Inferior parietal cortex (tissue), 1 donor: ENCODE results near the gene MLH3.

Experiments
- DNase-seq: peaks from one replicate; pipeline ENCODE4 v3.0.0-alpha.2; 2016; ENCODE audit errors: extremely low spot score

Gene MLH3

DNA sequence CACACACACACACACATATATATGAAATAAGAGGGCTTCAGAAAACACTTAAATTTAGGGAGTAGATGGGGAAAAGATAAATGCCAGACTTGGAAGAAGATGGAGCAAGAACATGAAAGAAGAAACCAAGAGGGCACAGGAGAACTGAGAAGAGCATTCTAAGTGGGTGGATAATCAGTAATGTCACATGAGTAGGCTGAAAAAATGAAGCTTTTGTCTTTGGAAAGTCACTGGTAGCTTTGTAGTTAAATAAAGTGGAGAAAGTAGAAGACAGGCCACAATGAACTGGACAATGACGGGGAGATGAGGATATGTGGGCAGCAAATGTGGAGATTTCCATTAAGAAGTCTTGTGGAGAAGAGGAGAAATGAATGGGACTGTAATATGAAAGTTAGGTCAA lies 15.9 kb upstream of the MLH3 start:
- no peak for DNase-seq

DNA sequence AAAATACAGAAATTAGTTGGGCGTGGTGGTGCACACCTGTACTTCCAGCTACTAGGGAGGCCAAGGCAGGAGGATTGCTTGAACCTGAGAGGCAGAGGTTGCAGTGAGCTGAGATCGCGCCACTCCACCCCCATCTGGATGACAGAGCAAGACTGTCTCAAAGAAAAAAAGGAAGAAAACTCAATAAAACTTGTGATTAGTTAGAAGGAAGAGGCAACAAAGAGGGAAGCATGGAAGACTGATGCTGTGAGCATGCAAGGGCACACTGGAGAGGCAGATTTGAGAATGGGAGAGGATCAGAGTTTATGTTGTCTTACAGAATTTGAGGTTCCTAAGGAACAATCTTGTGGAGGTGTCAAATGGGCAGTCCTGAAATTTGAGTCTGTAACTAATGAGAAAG lies 15.4 kb upstream of the MLH3 start:
- DNase-seq = no peak

DNA sequence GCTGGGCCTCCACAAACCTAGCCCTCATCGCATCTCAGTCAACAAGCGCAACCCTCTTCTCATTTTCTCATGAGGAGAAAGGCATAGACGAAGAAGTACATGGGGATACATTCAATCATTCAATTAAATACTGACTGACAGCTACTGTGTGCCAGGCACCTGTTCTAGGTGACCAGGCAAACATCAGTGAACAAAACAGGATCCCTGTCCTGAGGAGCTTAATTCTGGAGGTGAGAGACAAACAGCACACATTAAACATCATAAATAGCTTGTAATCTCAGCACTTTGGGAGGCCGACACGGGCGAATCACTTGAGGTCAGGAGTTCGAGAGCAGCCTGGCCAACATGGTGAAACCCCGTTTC lies 12.9 kb upstream of the MLH3 start:
- no peak for DNase-seq

DNA sequence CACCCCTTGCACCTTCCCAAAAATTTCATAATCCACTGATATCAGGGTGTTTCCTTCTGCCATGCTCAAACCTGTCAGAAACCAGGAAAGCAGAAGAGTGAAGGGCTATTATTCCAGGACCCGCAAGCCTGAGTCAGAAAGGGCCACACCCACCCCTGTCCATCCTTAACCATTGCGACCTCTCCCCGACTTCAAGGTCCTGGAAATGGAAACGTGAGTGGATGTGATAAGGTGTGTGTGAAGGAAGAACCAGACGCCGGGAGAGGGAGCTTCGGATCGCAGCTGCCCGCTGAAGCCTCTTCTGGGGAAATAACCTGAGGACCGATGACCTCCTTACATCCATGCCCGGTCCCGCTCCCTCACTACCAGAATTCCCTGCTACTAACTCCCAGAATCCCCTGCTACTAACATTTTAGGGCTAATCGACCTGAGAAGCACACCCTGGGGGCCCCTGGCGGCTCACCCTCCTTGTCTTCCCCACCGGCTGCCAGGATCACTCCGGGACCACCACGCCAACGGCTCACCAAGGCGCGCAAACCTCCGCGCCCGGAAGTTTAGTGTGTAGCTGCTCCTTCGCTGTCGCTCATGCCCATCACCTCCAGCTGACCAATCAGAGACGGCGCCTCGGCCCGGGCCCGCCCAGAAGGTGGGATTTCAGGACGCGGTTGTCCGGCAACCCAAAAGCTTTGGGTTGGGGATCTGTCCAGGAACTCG lies 12.4 kb upstream of the MLH3 start, which contains the start of gene ACYP1:
Gene ACYP1 (minus strand): TSS at position 534 of the 714 bp plus-strand sequence. CDS start 471 bp downstream, at position 63.
- peak; percentile 91 for DNase-seq

DNA sequence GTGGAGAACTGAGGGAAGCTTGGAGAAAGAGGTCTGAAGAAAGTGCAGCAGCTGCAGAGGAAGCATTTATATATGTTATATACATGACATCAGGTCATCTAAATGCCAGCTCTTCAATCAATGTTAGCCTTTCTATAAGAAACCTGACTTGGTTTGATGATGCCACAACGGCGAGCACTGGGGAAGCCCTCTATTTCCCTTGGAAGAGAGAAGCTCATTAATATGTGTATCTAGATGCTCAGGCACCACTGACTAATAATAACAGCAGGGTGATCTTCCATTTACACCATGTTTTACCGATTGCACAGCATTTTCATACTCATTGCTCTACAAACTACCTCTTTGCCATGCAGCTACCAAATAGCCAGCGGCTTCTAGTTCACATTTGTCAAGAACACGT lies 11.7 kb upstream of the MLH3 start:
- no peak for DNase-seq

DNA sequence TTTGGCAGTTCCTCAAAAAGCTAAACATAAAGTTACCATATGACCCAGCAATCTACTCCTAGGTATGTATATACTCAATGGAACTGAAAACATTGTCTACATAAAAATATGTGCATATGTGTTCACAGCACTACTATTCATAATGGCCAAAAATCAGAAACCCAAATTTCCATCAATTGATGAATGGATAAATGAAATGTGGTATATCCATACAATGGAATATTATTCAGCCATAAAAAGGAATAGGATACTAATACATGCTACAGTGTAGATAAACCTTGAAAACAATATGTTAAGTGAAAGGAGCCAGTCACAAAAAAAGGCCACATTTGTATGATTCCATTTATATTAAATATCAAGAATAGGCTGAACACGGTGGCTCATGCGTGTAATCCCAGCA lies 9.2 kb upstream of the MLH3 start:
- DNase-seq = no peak

DNA sequence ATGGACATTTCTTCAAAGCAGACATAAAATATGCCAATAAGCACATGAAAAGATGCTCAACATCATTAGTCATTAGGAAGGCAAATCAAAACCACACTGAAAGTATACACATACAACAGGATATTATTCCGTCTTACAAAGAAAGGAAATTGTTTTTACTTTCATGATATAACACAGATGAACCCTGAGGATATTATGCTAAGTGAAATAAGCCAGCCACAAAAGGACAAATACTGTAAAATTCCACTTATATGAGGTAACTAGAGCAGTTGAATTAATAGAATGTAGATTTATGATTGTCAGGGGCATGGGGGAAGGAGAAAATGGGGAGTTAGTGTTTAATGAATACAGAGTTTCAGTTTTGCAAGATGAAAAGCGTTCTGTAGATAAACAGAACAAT lies 8.4 kb upstream of the MLH3 start:
- DNase-seq = no peak

DNA sequence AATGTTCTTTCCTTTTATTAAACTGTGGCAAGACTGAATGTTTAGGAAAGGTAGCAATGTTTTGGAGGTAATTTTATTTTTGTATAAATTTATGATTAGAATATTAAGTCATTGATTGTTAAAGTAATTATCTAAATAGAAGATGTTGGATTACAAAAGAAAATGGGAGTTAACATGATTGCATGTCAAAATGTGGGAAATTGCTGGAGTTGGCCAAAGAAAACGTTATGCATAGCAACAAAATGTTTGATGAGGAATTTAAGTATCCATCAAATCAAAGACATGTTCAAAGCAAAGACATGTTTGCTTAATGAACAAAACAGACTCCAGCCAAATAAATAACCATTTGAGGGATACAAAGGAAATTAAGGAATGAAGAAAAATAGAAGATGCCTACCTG lies 3.2 kb upstream of the MLH3 start:
- DNase-seq = no peak

DNA sequence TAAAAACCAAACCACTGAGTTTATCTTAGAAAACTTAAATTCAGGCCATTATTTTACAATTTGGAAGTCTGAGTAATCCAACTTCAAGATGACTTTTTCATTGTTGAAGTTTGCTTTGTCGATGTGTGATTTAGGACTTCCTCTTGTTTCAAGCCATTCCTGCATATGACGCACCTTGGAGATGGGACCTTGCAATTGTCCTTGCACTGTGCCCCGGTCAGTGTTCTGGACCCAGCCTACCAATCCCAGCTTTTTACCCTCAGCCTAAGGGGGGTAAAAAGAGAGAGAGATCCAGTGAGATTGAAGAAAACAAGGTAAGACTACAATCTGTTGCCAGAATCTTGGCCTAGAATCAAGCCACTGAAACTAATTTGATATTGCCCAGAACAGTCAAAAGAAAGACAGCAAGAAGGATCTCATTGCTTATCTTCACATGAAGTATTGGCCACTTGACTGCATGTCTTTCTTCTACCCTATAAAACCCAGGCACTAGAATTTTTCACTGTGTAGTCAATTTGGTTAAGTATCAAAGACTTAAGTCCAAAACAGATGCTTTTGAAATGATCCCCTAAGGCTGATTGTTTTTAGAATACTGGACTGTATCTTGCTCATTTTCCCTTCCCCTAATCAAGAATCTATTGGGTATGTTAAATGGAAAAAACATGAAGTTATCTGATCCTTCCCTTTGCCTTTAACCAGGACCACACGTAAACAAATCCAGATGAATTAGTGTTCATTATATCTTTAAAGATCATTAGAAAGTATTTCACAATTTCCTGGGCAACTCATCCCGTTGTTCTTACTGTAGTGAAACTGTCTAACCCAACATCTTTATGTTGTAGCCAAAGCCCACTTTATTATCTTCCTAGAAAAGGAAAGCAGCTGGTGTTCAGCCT lies 2.4 kb upstream of the MLH3 start:
- DNase-seq = no peak

DNA sequence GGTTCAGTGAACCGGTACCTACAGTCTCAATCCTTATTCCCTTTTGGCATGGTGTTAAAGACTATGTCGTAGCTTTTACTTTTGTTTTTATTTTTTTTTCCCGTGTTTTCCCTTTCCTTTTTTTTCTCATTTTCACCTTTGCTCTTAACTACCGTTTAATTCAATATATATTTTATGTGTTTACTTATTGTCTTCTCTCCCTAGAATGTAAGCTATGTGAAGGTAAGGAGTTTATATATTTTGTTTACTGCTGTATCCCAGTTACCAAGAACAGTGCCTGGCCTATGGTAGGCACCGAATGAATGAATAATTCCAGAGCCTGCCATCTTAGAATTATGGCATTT lies 261 bp upstream of the MLH3 start:
- DNase-seq = no peak

DNA sequence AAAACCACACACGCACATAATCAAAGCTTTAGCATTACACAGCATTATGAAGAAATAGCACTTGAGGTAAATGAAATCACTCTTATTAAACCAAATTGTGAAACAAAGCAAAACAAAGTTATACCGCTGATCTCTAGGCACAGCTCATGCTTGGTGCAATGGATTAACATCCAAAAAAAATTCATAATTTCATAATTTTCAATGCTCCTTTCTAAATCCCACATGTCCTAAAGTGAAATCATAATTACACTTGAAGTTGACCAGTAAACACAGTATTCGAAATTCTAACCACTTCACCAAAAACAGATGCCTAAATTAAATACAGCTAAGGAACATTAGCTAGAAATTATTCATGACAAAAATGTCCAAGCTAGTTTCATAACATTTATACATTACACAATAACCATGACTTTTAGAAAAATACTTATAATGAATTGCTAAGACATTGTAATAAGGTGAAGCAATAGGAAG lies 1.5 kb downstream of the MLH3 start:
- DNase-seq = no peak

DNA sequence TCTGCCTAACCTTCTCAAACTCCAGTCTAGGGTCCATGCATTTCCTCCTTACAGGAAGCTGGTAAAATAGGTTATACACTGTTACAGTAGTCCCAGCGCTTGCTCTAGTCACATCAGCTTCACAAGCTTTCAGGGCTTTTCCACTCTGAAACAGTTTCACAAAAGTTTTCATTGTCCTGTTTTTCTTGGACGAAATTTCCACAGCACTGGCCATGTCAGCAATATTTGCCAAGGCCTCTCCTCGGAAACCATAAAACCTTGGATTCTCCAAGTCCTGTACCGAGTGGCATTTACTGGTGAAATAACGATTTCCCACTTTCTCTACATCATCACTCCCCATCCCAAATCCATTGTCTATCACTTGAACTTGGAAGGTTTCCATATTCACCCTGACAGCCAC lies 2.1 kb downstream of the MLH3 start:
- DNase-seq = peak; percentile 59

DNA sequence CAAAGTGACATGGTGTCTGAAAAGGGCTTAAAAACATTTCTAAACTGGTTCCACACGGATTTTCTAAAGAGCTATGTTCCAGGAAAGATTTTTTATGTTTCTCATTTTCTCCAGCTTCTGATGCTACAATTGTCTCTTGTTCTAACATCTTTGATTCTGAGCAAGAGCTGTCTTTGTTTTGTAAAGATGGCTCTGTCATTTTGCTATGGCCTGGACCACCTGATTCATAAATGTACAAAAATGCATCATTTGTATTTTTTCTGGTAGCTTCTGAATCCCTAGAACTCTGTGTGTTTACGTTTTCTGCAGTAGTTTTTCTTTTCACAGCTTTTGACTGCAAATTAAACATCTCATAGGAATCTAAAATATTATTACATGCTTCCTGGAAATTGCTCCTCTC lies 3.2 kb downstream of the MLH3 start:
- peak; percentile 46 for DNase-seq

DNA sequence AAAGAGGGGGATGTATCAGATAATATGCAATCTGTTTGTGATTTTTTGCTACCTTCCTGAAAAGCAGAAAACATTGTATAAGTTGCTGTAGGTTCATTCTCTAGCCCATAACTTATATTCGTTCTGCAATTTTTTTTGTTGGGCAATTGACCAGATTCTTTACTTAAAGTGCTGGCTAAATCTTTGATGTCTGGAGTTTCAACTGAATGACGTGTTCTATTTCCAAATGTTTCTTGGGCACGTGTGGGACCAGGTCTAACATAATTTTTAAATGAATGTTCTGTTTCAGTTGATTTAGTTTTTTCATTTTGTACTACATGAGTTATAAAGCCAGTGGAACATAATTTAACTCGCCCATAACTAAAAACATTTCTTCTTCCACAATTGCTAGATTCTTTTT lies 3.8 kb downstream of the MLH3 start:
- DNase-seq = no peak

DNA sequence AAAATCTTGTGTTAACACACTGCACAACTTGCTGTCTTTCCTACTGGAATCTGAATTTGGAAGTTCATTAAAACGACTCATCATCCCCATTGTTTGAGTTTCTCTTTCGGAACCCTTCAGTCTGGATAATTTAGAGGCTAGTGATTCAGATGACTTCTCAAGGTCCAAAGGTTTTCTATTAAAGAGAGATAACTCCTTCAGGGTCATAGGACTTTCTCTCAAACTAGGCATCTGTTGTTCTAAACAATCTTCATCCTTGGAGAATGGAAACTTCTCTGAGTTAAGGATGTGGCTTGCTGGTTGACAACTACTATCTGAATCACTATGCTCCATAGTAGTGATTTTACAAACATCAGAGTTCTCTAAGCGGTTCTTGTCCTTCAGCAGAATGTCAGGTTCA lies 4.4 kb downstream of the MLH3 start:
- DNase-seq = no peak

DNA sequence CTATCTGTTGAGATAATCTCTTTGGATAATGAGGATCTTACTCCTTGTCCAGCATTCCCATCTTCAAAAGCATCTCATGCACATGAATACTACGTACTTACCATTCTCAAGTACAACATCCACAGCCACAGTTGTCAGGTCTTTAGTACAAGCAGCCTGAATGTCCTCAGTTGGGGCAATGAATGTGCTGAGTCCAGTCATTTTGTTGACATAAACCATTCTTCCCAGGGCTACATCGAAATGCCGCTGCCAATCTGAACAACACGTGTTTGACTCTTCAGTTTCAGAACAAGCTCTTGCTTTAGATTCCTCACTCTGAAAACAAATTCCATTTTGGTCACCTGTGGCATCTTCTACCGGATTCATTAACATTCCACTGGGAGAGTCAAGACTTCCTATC lies 5.0 kb downstream of the MLH3 start:
- no peak for DNase-seq

DNA sequence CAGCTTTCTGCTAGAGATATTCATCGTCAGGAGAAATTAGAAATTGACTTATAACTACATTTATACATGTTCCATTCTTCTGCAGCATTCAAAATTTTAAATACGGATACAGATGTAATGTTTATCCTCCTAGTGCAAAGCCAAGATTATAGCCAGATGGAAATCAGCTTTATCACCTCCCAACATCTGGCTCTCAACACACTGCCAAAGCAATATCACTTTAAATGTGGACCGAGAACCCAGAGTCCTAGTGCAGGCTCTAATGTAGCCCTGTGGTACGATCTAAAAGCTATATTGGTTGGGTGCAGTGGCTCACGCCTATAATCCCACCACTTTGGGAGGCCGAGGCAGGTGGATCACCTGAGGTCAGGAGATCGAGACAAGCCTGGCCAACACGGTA lies 6.5 kb downstream of the MLH3 start:
- no peak for DNase-seq

DNA sequence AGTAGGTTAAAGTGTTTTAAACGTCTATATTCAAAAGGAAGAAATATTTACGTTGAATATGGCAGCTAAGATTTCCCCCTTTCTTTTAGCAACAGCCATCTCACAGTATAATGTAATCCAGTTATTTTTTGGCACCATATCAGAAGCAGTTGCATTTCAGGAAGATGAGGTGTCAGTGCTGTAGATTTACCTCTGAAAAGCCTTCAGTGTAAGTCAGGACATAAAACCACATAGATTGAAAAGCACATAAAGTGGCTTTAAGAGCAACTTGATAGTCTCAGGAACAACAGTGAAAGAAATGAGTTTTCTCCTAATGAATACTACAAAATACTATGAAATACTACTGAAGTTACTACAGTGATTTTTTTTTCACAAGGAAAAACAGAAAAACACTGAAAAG lies 6.9 kb downstream of the MLH3 start:
- no peak for DNase-seq

DNA sequence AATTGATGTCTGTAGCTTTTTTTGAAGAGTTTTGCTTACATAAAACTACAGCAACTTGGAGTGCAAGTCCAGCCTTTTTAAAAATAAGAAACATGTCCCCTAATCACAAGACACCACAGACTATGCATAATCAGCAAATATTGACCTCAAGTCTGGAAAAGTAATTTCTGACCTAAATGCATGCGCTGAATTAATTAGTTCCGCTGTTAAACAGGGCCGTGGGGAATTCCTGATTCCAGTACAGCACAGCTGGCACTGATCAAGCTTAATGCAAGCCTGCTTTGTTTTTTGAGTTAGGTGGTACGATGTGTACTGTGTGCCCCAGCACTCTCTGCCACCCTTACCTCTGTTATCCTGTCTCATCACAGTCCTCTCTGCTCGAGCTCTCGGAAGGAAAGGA lies 9.2 kb downstream of the MLH3 start:
- DNase-seq = no peak

DNA sequence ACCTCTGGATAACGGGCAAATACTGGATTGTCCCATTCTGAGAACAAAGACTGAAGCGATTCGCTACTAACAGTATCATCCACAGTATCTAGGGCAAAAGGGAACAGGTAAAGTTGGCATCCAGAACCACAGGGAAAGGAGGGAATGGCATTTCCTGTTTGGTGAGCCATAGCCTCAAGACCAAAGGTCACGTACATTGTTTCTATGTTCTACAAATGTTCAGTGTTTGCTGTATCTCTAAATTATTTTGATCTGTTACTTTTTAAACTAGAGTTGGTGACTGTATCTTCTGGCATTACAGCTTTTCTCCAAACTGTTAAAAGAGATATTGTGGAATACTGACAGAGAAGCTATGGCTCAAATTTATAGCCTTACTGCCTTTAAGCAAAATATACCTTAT lies 9.7 kb downstream of the MLH3 start:
- DNase-seq = no peak

DNA sequence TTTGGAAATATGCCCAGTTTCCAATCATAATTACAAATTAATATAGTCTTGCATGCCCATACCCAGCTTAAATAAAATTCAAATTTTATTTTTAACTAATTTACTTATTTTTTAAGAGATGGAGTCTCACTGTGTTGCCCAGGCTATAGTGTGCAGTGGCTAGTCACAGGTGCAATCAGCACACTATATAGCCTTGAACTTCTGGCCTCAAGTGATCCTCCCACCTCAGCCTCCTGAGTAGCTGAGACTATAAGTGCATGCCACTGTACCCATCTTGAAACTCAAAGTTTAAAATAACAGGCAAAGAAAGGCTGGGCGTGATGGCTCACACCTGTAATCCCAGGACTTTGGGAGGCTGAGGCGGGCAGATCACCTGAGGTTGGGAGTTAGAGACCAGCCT lies 10.3 kb downstream of the MLH3 start:
- DNase-seq = no peak

DNA sequence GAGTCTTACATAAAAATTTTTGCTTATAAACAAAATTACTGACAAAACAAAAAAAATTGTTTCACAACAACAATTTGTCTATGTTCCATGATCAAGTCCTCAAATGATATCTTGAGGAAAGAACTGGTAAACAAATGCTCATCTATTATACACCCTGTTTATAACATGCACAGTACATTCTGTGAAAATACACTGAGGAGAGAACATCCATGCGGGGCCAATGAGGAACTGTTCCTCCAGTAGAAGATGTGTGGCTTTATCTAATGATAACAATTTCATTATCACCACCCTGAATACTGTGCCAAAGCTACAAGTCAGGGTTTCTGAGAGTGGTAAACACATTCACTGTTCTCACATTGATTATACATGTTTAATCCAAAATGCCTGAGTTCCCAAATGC lies 10.8 kb downstream of the MLH3 start:
- no peak for DNase-seq

DNA sequence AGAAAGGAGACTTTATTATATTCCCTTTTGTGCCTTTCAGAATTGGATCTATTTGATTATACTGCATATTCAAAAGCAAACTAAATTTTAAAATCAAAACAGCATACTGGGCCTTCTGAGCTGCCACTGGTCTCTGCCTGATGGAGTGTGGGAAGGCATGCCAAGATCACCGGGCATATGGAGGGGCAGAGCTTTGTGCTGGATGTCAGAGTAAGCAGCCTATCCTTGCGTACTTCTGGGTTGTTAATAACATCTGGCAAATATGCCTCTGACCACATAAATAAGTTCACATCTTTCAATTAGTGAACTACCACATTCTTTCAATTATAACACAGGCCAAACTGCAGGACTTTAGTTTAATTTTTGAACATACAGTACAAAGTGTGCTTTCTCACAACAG lies 18.3 kb downstream of the MLH3 start:
- DNase-seq = no peak
